RWPE1 (cell line): ENCODE measurements around the gene LDLRAD4.

Experiments
- CTCF ChIA-PET: fragments of 350-600 bp; sonication (Branson Sonifier 250); formaldehyde crosslinking; extraction: SDS; loops from one replicate; lab custom pipeline; 2021; lab: Yijun Ruan, JAX
- POLR2A ChIA-PET: fragments of 400-600 bp; formaldehyde crosslinking; extraction: SDS; loops from one replicate; lab custom pipeline; 2020; ENCODE audit warnings: antibody characterized with exemption; ENCODE audit not compliant: low non-redundant PET; lab: Yijun Ruan, JAX
- DNase-seq: peaks from one replicate; pipeline ENCODE4 v3.0.0; 2012; ENCODE audit warnings: low spot score
- H3K27ac ChIP-seq: fragments of 450-650 bp; 2 replicates; pipeline ENCODE4 v1.5.1; 2017
- CTCF ChIP-seq: fragments of 450-650 bp; conservative IDR thresholded peaks from 2 replicates; pipeline ENCODE4 v1.5.1; 2017; ENCODE audit warnings: low read depth, mild to moderate bottlenecking

The LDLRAD4 gene

GRCh38 chr18:13581496-13582177 is 363.1 kb downstream of the LDLRAD4 start:
- no peak for DNase-seq
- CTCF ChIA-PET = interaction anchor here (0.6 kb wide), 1 partner anchor 218 kb away, joined by 3 read pairs; no protein-coding TSS in a partner anchor
- POLR2A ChIA-PET = no interaction called here
- H3K27ac ChIP-seq = no peak overlapping the region
- TF ChIP-seq CTCF = no peak

- CTCF ChIA-PET = no interaction called here
- no peak for TF ChIP-seq CTCF
These were observed 363.7 kb downstream of the LDLRAD4 start for GRCh38 chr18:13582178-13582670.

GRCh38 chr18:13583576-13584550 is 365.3 kb downstream of the LDLRAD4 start:
- no peak for DNase-seq
- CTCF ChIA-PET = no interaction called here
- POLR2A ChIA-PET = no interaction called here
- TF ChIP-seq CTCF = no peak
- H3K27ac ChIP-seq = no peak overlapping the region

More at GRCh38 chr18:13582178-13582670, 363.7 kb downstream of the LDLRAD4 start:
- DNase-seq = no peak
- POLR2A ChIA-PET = no interaction called here
- H3K27ac ChIP-seq = no peak overlapping the region

- no peak for TF ChIP-seq CTCF
- ChIA-PET CTCF (no interaction called here), POLR2A (no interaction called here)
- no peak overlapping the region for H3K27ac ChIP-seq
- DNase-seq = no peak
These were observed 366.3 kb downstream of the LDLRAD4 start for GRCh38 chr18:13584825-13585224.

- no peak for DNase-seq
- TF ChIP-seq CTCF = no peak
- no peak overlapping the region for H3K27ac ChIP-seq
- ChIA-PET POLR2A (no interaction called here), CTCF (no interaction called here)
These were observed 367.0 kb downstream of the LDLRAD4 start for GRCh38 chr18:13585379-13586153.

- TF ChIP-seq CTCF = no peak
- CTCF ChIA-PET = no interaction called here
These were observed 368.4 kb downstream of the LDLRAD4 start for GRCh38 chr18:13587001-13587400.

More at GRCh38 chr18:13587001-13587400, 368.4 kb downstream of the LDLRAD4 start:
- POLR2A ChIA-PET = no interaction called here
- H3K27ac ChIP-seq = no peak overlapping the region
- no peak for DNase-seq
